ENCODE data around the gene BMERB1.
"Not testable (repeated sequence)": the region's sequence is repeated elsewhere in the genome, so short reads cannot be mapped to it uniquely, and the experiment has no call there.

Gene BMERB1

DNA sequence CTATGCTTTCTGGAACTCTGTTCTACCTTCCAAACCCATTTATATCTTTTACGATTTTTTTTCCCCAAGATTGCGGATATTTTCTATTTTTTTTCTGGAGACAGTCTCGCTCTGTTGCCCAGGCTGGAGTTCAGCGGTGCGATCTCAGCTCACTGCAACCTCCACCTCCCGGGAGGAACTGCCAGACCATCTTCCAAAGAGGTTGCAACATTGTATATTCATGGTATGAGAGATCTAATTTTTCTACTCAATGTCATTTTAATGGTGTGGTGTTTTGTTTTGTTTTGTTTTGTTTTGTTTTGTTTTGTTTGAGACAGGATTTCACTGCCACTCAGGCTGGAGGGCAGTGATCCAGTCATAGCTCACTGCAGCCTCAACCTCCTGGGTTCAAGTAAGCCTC, 8.5 kb upstream of the BMERB1 start:
- DNase-seq (ENCODE audit: low read depth in 2 of 2) = no peak

DNA sequence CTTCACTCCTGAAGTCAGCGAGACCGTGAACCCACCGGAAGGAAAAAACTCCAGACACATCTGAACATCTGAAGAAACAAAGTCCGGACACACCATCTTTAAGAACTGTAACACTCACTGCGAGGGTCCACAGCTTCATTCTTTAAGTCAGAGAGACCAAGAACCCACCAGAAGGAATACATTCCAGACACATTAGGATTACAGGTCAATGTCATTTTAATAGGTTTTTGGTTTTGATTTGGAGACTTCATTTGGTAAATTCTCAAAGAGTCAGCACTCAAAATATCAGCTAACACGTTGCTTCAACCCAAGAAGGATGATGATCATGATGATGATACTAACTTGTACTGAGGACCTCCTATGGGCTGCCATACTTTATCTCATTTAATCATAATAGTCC, 7.6 kb upstream of the BMERB1 start:
- DNase-seq (ENCODE audit: low read depth in 2 of 2) = no peak

- DNase-seq (ENCODE audit: low read depth in 2 of 2) = peak; percentile 73 to 77
These were observed 6.6 kb upstream of the BMERB1 start for GRCh38 chr16:15427648-15428239.

GRCh38 chr16:15430884-15431283, 3.5 kb upstream of the BMERB1 start:
- DNase-seq (ENCODE audit: low read depth in 2 of 2) = not testable (repeated sequence)

GRCh38 chr16:15434079-15434424, 336 bp upstream of the BMERB1 start:
- no peak for DNase-seq (ENCODE audit: low read depth in 2 of 2)

DNA sequence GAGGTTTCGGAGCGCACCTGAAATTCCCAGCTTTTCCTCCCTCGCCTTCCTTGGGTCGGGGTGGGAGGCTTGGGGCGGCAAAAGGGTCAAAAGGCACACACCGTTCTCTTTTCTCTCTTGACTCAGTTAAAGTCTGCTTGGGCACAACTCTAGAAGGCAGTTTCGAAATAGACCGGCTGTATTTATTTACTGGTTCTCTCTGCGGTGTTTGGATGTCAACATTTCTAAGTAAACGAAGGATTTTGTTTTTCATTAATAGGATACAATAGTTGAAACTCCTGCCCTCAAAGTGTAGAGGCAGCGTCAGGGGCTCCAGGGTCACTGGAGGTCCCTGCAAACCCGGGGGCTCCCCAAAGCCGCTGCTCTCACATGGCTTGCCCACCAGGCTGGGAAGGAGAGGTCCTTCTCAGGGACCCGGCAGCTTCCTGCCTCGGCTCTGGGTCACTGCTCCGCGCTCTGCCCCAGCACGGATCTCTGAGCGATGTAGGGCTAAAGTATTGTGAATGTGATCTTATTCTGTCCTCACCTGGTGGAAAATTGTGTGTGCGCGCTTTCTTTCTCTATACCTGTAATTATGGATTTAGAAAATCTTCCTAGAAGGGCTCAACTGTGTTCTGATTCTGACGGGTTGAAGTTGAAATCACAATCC, 952 bp downstream of the BMERB1 start:
- DNase-seq (ENCODE audit: low read depth in 2 of 2) = no peak

- DNase-seq (ENCODE audit: low read depth in 2 of 2) = no peak
These were observed 4.7 kb downstream of the BMERB1 start for GRCh38 chr16:15439102-15439501.

DNA sequence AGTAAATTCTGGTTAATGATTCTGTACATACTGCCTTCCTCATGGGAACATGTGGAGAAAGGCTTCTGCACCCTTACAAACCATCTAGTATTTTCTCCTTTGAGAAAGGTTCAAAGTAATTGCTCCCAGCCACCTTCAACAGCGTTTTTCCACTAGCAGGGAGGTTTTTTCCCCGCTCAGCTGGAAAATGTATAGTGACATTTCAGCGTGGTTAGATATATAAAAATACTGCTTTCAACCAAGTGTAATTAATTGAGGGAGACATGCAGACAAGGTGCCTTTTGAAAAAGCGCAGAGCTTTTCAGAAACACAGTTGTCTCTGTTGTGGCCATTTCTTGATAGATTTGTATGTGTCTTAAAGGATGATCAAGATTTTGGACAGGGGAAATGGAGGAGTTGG, 5.1 kb downstream of the BMERB1 start:
- no peak for DNase-seq (ENCODE audit: low read depth in 2 of 2)

DNA sequence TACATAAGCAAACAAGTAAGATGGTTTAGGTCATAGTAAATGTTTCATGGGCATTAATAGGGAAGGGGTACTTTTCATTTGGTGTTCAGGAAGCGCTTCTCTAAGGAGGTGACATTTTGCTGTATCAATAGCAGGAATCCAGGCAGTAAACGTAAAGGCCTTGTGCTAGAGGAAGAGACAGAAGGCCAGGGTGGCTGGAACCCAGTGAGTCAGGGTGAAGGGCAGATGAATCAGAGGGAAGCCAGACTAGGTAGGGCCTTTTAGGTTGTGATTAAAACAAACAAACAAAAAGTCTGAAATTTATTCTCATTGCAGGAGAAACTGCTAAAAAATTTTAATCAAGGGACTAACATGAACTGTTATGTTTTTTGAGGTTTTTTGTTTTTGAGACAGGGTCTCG, 6.5 kb downstream of the BMERB1 start:
- no peak for DNase-seq (ENCODE audit: low read depth in 2 of 2)

DNA sequence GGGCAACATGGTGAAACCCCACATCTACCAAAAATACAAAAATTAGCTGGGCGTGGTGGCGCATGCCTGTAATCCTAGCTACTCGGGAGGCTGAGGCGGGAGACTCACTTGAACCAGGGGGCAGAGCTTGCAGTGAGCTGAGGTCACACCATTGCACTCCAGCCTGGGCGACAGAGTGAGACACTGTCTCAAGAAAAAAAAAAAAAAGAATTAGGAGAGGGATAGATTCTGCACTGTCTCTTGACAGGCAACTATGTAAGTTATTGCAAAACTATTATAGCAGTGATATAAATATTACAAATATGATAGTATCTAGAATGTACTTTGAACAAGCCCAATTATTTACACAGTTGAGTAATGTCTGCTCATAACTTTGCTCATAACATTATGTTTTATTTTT, 7.8 kb downstream of the BMERB1 start:
- not testable (repeated sequence) for DNase-seq (ENCODE audit: low read depth in 2 of 2)

DNA sequence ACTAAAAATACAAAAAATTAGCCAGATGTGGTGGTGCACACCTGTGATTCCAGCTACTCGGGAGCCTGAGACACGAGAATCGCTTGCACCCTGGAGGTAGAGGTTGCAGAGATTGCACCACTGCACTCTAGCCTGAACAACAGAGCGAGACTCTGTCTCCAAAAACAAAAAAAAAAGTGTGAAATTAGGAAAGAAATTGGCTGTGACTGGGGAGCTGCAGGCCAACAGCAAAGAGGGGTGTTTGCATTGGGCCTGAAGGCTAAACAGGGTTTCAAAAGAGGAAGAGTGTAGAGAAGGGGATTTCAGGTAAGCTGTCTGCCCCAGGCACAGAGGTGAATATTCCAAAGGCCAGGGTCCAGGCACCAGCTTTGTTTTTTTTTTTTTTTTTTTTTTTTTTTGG, 9.4 kb downstream of the BMERB1 start:
- no peak for DNase-seq (ENCODE audit: low read depth in 2 of 2)

DNA sequence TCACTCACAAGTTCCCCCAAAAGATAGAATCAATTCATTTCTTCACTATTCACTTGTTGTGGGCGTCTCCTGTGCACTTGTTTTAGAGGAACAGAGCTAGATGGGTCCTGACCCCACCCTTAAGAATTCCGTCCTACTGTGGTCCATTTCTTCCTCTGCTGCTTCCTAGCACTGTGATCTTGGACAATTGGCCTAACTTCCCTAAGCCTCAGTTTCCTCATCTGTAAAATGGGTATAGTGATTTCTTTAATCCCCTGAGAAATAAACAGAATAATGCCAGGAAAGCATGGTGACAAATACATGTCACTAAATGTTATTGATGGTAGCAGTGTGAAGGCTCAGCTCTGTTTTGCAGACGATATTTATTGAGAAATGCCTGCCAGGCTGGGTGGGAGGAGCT, 9.9 kb downstream of the BMERB1 start:
- no peak for DNase-seq (ENCODE audit: low read depth in 2 of 2)

GRCh38 chr16:15445450-15445849, 11.1 kb downstream of the BMERB1 start:
- no peak for DNase-seq (ENCODE audit: low read depth in 2 of 2)

DNA sequence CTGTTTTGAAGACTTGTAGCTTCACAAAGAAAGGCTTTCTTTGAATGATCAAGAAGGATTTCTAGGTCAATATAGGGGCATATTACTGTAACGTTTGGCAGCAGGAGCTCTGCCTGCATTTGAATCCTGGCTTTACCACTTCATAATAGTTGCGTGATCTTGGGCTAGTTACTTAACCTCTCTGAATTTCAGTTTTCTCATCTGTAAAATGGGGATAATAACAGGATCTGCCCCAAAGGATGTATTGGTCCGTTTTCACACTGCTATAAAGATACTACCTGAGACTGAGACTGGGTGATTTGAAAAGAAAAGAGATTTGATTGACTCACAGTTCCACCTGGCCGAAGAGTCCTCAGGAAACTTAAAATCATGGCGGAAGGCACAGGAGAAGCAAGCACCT, 12.5 kb downstream of the BMERB1 start:
- DNase-seq (ENCODE audit: low read depth in 2 of 2) = no peak

DNA sequence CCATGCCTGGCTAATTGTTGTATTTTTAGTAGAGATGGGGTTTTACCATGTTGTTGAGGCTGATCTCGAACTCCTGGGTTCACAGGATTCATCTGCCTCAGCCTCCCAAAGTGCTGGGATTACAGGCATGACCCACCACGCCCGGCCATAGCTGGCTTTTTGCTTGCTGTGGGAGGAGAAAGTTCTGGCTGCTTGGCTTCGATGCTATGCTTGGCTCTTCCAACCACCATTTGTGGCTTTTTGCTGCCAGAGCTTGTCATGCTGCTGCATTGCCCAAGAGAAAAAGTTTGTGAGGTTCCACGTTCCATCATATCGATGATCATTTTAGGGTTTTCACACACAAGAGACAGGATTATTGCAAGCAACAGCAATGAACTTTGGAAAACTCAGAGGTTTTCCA, 16.2 kb downstream of the BMERB1 start:
- DNase-seq (ENCODE audit: low read depth in 2 of 2) = no peak

- DNase-seq (ENCODE audit: low read depth in 2 of 2) = no peak
These were observed 16.8 kb downstream of the BMERB1 start for GRCh38 chr16:15451098-15451731.

DNA sequence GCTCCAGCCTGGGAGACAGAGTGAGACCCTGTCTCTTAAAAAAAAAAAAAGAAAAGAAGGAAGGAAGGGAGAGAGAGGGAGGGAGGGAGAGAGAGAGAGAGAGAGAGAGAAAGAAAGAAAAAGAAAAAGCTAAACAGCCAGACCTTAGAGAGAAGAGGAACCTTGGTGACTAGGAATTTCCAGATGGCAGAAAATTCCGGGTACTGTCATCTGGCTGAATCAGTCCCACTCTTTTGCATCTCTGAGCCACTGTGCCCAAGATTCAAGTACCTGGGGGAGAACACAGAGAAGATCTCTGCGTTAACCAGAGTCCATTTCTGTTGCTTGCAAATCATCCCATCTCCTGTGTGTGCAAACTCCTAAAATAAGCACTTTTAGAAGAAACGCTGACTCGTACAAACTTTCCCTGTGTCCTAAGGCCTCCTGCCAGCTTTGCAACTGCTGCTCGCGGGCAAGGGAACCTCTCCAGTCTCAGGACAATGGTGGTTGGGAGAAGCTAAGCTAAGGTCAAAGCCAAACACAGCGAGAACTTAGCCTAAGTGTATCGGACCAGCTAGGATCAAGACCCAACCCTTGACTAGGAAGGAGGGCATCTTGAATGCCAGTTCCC, 18.0 kb downstream of the BMERB1 start:
- DNase-seq (ENCODE audit: low read depth in 2 of 2) = no peak

DNA sequence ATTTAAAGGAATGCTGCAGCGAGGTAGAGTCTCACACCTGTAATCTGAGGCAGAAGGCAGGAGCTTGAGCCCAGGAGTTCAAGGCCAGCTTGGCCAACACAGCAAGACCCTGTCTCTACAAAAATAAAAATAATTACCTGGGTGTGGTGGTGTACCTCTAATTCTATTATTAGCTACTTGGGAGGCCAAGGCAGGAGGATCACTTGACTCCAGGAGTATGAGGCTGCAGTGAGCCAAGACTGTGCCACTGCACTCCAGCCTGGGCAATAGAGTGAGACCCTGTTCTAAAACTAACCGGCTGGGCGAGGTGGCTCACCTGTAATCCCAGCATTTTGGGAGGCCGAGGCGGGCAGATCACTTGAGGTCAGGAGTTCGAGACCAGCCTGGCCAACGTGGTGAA, 18.9 kb downstream of the BMERB1 start:
- not testable (repeated sequence) for DNase-seq (ENCODE audit: low read depth in 2 of 2)

DNA sequence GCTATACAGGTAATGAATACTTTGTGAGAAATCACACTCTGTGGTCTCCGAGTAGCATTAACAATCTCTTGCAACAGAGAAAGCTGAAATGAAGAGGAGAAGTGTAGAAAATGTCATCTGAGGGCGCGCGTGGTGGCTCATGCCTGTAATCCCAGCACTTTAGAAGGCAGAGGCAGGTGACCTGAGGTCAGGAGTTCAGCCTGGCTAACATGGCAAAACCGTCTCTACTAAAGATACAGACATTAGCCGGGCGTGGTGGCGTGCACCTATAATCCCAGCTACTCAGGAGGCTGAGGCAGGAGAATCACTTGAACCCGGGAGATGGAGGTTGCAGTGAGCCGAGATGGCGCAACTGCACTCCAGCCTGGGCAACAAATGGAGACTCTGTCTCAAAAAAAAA, 20.5 kb downstream of the BMERB1 start:
- not testable (repeated sequence) for DNase-seq (ENCODE audit: low read depth in 2 of 2)

GRCh38 chr16:15457400-15457799, 23.0 kb downstream of the BMERB1 start:
- DNase-seq (ENCODE audit: low read depth in 2 of 2) = no peak

GRCh38 chr16:15457958-15458357, 23.6 kb downstream of the BMERB1 start:
- DNase-seq (ENCODE audit: low read depth in 2 of 2) = no peak

GRCh38 chr16:15459791-15460190, 25.4 kb downstream of the BMERB1 start:
- no peak for DNase-seq (ENCODE audit: low read depth in 2 of 2)

DNA sequence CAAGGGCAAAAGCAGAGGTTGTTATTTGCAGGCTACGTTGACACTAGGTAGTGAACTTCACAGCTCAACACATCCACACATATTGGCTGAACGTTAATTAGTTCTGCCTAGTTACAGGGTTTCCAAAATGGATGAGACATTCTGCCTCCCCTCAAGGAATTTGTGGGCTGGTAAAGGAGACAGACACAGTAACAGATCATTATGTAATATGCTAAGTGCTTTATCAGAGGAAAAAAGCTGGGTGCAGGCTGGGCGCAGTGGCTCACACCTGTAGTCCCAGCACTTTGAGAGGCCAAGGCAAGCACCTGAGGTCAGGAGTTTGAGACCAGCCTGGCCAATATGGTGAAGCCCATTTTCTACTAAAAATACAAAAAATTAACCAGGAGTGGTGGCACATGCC, 26.2 kb downstream of the BMERB1 start:
- no peak for DNase-seq (ENCODE audit: low read depth in 2 of 2)
